ENCODE results near the gene SPATA21. TPM values are rescaled to one million over a fixed set of nuclear protein-coding genes. Genes with fewer than 3 reads are reported as not detected.
"Not testable (repeated sequence)": the region's sequence is repeated elsewhere in the genome, so short reads cannot be mapped to it uniquely, and the experiment has no call there.

The SPATA21 gene, protein sequence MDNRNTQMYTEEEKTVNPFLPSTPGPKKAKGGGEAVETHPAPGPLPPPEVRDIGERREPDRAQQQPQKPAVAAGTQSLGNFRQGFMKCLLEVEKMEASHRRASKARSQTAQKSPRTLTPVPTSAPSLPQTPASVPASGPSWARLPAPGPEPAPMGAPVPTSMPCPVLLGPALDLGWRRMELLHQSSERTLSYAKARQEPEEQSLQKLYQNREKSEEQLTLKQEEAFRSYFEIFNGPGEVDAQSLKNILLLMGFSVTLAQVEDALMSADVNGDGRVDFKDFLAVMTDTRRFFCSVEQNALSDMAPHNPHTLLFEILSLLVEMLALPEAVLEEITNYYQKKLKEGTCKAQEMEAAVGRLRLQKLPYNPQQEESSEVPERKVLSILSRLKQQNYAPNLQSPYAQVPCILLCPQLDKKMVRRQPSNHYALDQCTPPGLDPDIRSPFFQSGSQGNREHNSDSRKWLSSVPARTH
- total RNA-seq: not detected

GRCh38 chr1:16436946-16437474 is at the start of gene SPATA21:
SPATA21 (minus strand) TSS chr1:16437424; CDS start chr1:16431371, 6,053 bp downstream.
- no peak for ATAC-seq

- not testable (repeated sequence) for ATAC-seq
These were observed 49.8 kb upstream of the SPATA21 start for GRCh38 chr1:16487011-16487410.

GRCh38 chr1:16486316-16486715 is 49.1 kb upstream of the SPATA21 start:
- not testable (repeated sequence) for ATAC-seq

DNA sequence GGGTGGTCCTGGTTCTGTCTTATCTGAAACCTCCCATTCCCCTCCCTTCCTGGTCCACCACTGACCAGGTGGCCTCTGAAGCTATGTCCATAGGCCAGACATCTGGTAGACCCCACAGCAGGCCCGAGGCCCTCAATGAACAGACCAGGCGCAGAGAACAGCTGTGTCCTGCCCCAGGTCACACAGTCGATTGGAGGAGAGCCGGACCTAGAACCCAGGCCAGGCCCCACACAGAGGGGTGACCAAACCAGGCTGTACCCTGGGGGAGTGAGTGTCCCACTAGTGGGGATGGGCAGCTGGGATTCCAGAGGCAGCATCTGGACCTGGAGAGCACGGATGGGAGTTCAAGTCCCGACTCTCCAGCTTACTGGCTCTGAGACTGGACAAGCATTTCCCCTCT is 47.7 kb upstream of the SPATA21 start:
- ATAC-seq: peak; percentile 43

DNA sequence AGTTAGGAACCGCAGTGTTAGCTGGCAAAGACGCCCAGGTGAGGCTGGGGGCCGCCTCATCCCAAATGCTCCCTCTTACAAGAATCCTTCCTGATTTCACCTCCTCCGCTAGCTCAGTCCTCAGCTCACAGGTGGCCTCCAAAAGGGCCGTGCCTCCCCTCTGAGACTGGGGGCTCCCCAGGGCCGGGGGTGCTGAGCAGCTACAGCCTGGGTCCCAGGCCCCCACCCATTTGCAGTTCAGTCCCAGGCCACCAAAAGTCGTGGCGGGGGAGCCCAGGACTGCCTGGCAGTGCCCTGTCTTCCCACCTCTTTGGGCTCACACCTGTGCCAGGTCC is 47.2 kb upstream of the SPATA21 start:
- no peak for ATAC-seq

DNA sequence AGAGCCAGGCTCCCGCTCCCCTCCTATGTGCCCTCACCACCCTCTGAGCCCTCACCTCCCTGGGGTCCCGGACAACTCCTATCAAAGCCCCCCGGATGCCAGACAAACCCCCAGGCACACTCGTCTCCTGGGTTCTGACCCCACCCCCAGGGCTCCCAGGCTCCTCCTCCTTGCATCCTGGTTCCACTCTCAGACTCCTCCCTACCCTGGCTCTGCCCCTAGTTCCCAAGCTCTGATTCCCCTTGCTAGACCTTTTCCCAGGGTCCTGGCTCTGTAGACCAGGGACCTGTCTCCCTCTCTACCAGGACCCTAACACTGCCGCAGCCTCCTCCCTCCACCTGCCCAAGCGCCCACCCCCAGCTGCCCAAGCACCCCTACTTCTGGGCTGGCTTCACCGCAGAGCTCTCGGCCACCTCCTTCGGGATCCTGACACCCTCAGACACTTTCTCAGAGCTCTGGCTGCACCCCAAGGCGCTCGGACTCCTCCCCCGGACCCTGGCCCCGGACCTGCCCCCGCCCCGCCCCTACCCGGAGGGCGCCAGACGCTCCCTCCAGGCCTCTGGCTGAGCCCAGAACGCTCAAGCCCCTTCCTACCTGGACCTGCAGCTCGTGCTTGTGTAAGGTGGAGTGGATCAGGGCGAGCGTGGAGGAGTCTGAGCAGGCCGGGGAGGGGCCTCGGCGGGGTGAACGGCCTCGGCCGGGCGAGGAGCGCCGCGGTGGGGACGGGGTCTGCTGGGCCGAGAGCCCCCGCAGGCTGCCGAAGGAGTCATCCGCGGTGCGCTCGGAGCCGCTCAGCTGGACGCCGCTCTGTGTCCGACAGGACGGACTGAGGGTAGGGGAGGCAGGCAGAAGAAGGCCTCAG is 46.6 kb upstream of the SPATA21 start:
- peak; percentile 10 for ATAC-seq

- ATAC-seq: not testable (repeated sequence)
These were observed 45.9 kb upstream of the SPATA21 start for GRCh38 chr1:16483146-16483545.

DNA sequence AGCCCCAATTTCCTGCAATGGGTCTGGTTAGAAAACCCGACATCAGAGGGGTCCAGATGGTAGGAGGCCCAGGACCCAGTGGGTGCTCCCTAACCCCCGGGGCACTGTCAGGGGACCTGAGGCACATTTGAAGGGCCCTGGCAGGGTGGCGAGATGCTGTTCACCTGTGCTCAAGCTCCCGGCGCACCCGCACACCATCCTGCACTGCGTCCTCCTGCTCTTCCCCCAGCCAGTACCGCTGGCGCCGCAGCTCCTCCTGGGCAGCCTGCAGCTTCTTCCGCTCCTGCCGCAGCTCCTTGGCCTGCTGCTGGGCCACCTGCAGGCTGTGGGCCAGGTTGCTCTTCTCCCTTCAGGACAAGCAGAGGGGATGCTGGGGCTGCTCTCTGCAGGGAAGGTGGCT is 40.9 kb upstream of the SPATA21 start:
- no peak for ATAC-seq

DNA sequence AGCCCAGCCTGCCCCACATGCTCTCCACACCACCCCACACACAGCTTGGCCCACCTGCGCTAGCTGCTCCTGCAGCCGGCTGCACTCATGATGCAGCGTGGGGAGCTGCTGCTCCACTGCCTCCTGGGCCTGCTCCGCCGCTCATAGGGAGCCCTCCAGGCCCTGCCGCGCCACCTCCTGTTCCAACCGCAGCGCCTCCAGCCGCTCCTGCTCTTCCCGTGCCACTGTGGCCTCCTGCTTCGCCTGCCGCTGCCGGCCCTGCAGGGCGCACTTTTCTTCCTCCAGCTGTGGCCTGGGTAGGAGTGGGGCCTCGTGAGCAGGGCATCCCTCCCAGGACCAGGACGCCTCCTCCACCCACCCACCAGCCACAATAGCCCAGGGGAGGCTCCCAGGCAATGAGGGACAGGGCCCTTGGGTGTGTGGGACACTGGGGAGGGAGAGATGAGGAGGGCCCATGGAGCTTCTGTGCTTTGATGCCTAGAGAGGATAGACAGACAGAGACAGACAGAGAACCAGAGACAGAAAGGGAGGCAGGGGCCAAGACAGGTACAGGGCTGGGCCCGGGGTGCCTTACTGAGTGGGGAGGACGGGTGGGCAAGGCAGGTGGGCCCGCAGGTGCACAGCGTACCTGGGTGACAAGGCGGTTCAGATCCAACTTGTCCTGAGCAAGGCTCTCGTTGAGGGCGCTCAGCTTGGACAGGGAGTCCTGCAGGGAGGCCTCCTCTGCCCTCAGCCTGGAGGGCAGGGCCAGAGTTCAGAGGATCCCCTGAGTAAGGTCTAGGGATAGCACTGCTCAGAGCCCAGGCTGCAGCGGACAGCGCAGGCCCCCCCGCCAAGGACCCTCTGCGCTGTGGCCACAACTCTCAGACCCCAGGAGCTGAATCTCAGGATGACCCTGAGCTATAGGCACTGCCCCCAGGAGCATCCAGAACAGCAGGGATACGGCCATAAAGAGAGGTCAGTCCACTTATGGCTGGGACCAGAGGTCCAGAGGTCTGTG is 38.8 kb upstream of the SPATA21 start:
- peak; percentile 47 for ATAC-seq

DNA sequence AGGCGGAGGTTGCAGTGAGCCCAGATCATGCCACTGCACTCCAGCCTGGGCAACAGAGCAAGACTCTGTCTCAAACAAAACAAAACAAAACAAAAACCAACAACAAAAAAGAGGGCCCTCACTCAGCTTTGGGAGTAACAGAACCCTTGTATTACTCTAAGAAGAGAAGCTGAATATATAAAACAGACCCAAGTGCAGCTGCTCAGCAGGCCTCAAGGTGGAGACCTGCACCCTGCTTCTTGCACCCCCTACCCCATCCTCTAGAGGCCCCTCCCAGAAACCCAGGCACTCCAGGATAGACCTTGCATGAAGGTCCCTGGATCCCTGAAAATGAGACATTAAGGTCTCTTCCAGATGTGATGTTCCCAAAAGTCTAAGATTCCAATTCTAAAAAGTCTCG is 37.7 kb upstream of the SPATA21 start:
- not testable (repeated sequence) for ATAC-seq

GRCh38 chr1:16474166-16474800 is 37.1 kb upstream of the SPATA21 start:
- no peak for ATAC-seq

DNA sequence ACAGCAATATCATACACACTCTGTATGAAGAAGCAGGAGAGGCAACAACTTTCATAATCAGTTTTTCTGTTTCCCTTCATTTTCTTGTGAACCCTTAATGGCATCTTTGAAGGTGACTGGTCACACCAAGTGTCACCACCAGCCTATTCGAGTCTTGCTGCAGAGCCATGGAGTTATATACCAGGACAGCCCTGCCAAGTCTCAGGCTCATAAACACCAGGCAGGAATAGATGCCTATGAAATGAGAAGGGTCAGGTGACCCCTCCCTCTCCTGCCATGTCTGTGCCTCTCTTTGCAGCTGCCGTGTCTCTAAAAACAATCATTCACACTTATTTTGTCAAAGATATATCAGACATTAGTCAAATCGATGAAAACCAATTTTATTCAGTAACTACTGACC is 31.3 kb upstream of the SPATA21 start:
- no peak for ATAC-seq

DNA sequence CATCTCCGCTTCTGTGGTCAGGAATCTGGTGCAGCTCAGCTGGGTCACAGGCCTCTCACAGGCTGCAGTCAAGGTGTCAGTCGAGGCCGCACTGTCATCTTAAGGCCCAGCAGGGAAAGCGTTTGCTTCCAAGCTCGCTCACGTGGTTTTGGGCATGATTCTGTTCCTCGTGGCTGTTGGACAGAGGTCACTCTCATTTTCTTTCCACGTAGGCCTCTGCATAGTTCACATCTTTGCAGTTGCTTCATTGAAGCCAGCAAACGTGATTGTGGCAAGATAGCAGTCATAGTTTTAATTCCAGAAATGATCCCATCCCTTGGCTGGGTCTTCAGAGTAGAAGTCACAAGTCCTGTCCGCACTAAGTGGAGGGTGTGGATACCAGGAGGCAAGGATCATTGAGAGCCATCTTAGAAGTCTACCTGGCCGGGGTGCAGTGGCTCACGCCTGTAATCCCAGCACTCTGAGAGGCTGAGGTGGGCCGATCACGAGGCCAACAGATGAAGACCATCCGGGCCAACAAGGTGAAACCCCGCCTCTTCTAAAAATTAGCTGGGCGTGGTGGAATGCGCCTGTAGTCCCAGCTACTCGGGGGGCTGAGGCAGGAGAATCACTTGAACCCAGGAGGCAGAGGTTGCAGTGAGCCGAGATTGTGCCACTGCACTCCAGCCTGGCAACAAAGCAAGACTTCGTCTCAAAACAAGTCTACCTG is 27.8 kb upstream of the SPATA21 start:
- ATAC-seq: no peak

DNA sequence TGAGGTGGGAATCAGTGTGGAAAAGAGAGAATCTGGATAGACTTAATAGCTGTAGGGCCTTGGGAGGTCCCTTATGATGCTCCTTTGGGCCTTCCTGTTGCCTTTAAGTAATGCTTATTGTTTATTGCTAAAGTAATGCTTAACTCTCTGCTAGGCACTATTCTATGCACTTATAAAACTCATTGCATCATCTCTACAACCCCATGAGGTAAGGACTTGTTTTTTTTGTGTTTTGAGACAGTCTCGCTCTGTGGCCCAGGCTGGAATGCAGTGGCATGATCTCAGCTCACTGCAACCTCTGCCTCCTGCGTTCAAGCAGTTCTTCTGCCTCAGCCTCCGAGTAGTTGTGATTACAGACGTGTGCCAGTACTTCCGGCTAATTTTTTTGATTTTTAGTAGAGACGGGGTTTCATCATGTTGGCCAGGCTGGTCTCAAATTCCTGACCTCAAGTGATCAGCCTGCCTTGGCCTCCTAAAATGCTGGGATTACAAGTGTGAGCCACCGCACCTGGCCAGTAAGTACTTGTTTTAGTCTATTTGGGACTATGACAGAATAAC is 25.6 kb upstream of the SPATA21 start:
- no peak for ATAC-seq

GRCh38 chr1:16461681-16462080 is 24.5 kb upstream of the SPATA21 start:
- no peak for ATAC-seq

DNA sequence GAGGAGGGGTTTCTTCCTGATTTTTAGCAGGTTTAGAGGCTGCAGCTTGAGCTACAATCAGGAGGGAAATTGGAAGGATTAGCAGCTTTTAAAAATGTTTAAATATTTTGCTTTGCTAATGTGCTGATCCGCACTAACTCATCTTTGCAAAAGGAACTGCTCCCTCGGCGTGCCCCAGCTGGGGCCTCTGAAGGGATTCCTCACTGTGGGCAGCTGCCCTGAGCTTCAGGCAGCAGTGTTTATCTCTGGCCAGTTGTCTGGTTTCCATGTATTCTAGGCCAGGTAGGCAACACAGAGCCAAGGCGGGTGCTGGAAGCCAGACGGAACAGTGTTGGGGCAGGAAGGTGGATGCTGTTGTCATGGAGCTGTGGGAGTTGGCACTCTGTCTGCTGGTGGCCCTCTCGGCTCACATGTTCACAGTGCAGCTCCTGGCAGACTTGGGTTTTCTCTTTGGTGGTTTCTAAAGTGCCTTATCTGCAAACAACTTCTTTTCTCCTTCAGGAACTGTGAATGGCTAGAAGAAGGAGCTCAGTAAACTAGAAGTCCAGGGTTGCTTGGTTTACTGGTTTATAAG is 22.2 kb upstream of the SPATA21 start:
- no peak for ATAC-seq

DNA sequence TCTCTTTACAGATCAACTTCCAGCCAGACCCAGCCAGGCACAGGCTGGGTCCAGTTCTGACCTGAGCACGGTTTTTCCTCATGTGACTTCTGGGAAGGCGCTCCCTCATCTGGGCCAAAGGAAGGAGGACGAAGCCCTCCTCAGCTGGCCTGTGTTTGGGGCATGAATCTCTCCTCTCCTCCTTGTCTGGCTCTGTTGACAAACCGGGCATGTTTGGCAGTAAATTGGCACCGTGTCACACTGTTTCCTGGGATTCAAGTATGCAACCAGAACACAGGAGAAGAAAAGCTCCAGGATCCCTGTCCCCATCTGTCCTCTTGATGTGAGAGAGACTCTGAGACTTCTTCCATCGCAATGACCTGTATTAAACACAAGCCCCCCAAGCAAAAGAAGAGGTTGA is 21.6 kb upstream of the SPATA21 start:
- ATAC-seq: no peak

GRCh38 chr1:16456151-16456550 is 18.9 kb upstream of the SPATA21 start:
- not testable (repeated sequence) for ATAC-seq

DNA sequence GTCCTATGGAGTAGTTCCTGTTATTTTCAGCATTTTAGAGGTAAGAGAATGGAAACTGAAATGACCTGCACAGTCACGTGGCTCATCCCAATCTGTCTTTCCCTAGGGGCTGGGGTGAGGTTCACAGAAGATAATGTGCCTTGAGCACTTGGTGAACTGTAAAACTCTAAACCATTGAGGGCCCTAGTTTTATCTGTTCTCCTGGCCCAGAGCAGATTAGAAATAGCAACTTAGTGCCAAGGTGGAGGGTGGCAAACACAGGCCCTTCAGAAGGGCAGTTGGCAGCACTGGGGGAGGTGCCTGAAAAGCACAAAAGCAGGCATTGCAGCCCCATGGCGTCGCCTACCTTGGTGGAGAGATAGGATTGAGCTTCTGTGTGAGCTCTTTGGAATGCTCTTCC is 17.7 kb upstream of the SPATA21 start:
- ATAC-seq: not testable (repeated sequence)

DNA sequence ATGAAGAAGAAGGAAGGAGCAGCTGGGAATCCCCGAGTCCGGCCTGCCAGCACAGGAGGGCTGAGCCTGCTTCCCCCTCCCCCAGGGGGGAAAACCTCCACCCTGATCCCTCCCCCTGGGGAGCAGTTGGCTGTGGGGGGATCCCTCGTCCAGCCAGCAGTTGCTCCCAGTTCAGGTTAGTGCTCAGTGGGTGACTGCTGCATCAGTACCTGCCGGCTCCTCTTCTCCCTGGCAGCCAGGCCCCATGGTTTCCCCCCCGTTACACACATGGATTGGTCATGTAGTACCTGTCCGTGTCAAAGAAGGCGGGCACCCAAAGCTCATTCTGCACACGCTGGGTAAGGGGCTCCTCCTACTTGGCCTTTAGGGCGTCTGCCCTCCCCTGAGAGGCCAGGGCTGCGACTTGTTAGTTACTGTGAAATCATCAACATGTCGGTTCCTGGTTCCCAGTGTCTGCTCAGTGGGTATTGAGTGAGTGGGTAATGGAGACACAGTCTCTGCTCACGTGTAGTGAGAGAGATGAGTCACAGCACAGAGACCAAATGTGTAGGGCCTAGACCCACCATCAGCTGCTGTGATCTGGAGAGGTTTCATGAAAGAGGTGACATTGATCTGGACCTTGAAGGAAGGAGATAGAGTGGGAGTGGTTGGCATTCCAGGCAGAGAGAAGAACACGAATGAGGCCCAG is 14.8 kb upstream of the SPATA21 start:
- no peak for ATAC-seq
